ENCODE data around the gene TUBGCP3. TPM values are rescaled to one million over a fixed set of nuclear protein-coding genes. Genes with fewer than 3 reads are reported as not detected.
"Not testable (repeated sequence)": the region's sequence is repeated elsewhere in the genome, so short reads cannot be mapped to it uniquely, and the experiment has no call there.

The TUBGCP3 gene
- total RNA-seq, 1 experiment from 2014 or later: 51.1 TPM

DNA sequence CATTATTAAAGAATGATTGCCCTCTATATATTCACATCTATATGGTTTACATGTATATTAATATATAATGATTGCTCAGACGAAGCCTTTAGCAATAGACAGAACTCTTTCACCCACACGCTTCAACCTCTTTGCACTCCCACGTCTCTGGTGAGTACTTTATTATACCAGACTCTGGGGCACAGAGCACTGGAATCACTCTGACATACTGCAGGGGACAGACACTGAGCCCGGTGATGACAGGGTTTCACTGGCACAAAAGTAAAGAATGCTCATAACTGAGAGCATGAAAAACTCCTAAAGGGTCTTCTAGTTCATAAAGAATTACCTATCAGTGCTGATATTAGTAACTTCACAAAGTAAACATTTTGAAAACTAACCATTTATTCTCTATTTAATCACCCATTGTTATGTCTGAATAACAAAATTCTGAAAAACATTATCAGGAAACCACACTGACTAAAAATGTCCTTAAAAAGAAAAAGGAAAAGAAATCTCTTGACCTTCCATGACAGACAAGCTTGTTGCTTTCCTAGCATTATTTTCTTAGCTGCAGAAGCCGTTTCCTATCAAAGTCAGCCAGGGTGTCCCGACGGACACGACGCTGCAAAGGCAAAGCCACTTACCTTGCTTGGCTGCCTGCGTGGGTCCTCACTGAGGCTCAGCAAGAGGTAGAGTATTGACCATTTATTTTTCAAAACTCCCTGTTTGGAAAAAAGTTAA, 29.1 kb downstream of the TUBGCP3 start:
- Mint-ChIP-seq H3K4me3 (ENCODE audit: unreplicated experiment) (no peak overlapping the region), H3K4me1 (ENCODE audit: low read depth, unreplicated experiment) (no peaks in the 10 kb centered on the region), H3K9me3 (ENCODE audit: unreplicated experiment) (no peaks in the 10 kb centered on the region), H3K27ac (ENCODE audit: unreplicated experiment) (no peak overlapping the region), H3K27me3 (ENCODE audit: insufficient read depth, unreplicated experiment) (no peaks in the 10 kb centered on the region), H3K36me3 (ENCODE audit: insufficient read depth, unreplicated experiment) (peaks cover 52% of the 10 kb centered on the region)
- Histone ChIP-seq H3K4me3 (ENCODE audit: low read depth, low read length) (no peak overlapping the region), H3K36me3 (ENCODE audit: control insufficient read depth, insufficient read depth, low read length) (peaks cover 13% of the 10 kb centered on the region), H3K4me1 (no peaks in the 10 kb centered on the region), H3K9me3 (no peaks in the 10 kb centered on the region), H3K27me3 (replicated peaks; ENCODE audit: control insufficient read depth, insufficient read depth, low read length) (no peaks in the 10 kb centered on the region)
- CTCF ChIA-PET: no interaction called here
- no peak for DNase-seq
- POLR2A ChIA-PET: no interaction called here
- intact Hi-C loops (cut with micrococcal nuclease; ENCODE audit: unreplicated experiment): no loop called here
- BruUV-seq (replicated peaks): no TSS peak
- TF ChIP-seq, protein P1, sequence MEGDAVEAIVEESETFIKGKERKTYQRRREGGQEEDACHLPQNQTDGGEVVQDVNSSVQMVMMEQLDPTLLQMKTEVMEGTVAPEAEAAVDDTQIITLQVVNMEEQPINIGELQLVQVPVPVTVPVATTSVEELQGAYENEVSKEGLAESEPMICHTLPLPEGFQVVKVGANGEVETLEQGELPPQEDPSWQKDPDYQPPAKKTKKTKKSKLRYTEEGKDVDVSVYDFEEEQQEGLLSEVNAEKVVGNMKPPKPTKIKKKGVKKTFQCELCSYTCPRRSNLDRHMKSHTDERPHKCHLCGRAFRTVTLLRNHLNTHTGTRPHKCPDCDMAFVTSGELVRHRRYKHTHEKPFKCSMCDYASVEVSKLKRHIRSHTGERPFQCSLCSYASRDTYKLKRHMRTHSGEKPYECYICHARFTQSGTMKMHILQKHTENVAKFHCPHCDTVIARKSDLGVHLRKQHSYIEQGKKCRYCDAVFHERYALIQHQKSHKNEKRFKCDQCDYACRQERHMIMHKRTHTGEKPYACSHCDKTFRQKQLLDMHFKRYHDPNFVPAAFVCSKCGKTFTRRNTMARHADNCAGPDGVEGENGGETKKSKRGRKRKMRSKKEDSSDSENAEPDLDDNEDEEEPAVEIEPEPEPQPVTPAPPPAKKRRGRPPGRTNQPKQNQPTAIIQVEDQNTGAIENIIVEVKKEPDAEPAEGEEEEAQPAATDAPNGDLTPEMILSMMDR (IDR thresholded peaks at IDR 0.05; ENCODE audit: insufficient read depth in 1 of 2, low read depth in 1 of 2, low read length in 1 of 2, severe bottlenecking in 1 of 2, unreplicated experiment in 1 of 2): no peak

DNA sequence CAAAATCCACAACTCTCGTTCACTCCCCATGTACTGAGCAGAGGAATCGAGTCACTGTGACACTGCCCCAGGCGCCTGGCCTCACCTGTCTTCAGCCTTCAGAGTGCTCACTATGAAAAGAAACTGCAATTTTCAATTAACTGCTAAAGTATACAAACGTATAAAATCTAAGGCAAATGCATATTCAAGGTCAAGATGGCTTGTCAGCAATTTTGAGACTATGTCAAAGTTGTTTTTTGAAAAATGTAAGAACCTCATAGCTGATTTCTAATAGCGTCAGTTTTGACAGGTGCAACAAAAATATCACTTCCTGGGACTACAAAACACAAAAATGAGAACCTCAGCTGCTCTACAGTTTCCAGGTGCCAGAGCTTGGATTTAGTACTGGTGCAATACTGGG, 31.4 kb downstream of the TUBGCP3 start:
- POLR2A ChIA-PET: no interaction called here
- Mint-ChIP-seq H3K9me3 (ENCODE audit: unreplicated experiment) (no peaks in the 10 kb centered on the region), H3K27me3 (ENCODE audit: insufficient read depth, unreplicated experiment) (no peaks in the 10 kb centered on the region), H3K4me1 (ENCODE audit: low read depth, unreplicated experiment) (no peaks in the 10 kb centered on the region), H3K36me3 (ENCODE audit: insufficient read depth, unreplicated experiment) (peaks cover 48% of the 10 kb centered on the region), H3K27ac (ENCODE audit: unreplicated experiment) (no peak overlapping the region), H3K4me3 (ENCODE audit: unreplicated experiment) (no peak overlapping the region)
- Histone ChIP-seq H3K4me3 (ENCODE audit: low read depth, low read length) (no peak overlapping the region), H3K27me3 (replicated peaks; ENCODE audit: control insufficient read depth, insufficient read depth, low read length) (no peaks in the 10 kb centered on the region), H3K36me3 (ENCODE audit: control insufficient read depth, insufficient read depth, low read length) (peaks cover 14% of the 10 kb centered on the region), H3K4me1 (no peaks in the 10 kb centered on the region), H3K9me3 (no peaks in the 10 kb centered on the region)
- TF ChIP-seq, protein P1 (IDR thresholded peaks at IDR 0.05; ENCODE audit: insufficient read depth in 1 of 2, low read depth in 1 of 2, low read length in 1 of 2, severe bottlenecking in 1 of 2, unreplicated experiment in 1 of 2): no peak
- no peak for DNase-seq
- intact Hi-C loops (cut with micrococcal nuclease; ENCODE audit: unreplicated experiment): no loop called here
- TSS peak; percentile 8 for BruUV-seq (replicated peaks)
- CTCF ChIA-PET: no interaction called here

DNA sequence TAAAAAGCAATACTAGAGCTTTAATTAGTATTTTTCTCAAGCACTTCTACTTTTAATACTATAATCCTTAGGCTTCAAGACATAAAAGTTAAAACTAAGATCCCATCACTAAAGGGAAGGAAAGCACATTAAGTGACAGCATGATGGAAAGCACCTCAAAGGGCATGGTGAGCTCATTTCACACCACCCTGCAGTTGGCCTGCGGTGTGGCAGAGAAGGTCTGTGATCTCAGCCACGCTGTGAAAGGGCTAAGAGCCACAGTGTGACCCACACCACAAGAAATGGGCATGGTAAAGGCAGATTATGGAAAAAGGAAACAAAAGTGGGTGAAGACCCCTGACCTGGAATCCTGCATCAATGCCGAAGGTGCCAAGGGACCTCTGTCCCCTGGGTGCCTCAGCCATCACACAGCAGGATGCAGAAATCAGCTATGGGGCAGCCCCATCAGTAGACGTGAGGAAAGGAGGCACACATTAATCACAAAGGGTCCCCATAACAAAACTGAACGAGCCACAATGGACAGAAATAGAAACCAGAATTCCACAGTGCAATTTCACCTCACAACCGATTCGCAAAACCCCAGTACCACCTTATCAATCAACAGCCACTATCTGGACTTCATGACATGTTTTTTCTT, 33.6 kb downstream of the TUBGCP3 start:
- H3K9me3 Mint-ChIP-seq (ENCODE audit: unreplicated experiment): no peaks in the 10 kb centered on the region
- H3K36me3 Mint-ChIP-seq (ENCODE audit: insufficient read depth, unreplicated experiment): peaks cover 62% of the 10 kb centered on the region
- DNase-seq: no peak
- Histone ChIP-seq H3K36me3 (ENCODE audit: control insufficient read depth, insufficient read depth, low read length) (peaks cover 12% of the 10 kb centered on the region), H3K9me3 (no peaks in the 10 kb centered on the region), H3K27me3 (replicated peaks; ENCODE audit: control insufficient read depth, insufficient read depth, low read length) (no peaks in the 10 kb centered on the region), H3K4me3 (ENCODE audit: low read depth, low read length) (no peak overlapping the region), H3K4me1 (no peaks in the 10 kb centered on the region)
- TF ChIP-seq, protein P1 (IDR thresholded peaks at IDR 0.05; ENCODE audit: insufficient read depth in 1 of 2, low read depth in 1 of 2, low read length in 1 of 2, severe bottlenecking in 1 of 2, unreplicated experiment in 1 of 2): no peak
- no peaks in the 10 kb centered on the region for H3K27me3 Mint-ChIP-seq (ENCODE audit: insufficient read depth, unreplicated experiment)
- H3K4me1 Mint-ChIP-seq (ENCODE audit: low read depth, unreplicated experiment): no peaks in the 10 kb centered on the region
- H3K4me3 Mint-ChIP-seq (ENCODE audit: unreplicated experiment): no peak overlapping the region
- BruUV-seq (replicated peaks): no TSS peak
- ChIA-PET CTCF (no interaction called here), POLR2A (no interaction called here)
- intact Hi-C loops (cut with micrococcal nuclease; ENCODE audit: unreplicated experiment): no loop called here
- no peak overlapping the region for H3K27ac Mint-ChIP-seq (ENCODE audit: unreplicated experiment)

DNA sequence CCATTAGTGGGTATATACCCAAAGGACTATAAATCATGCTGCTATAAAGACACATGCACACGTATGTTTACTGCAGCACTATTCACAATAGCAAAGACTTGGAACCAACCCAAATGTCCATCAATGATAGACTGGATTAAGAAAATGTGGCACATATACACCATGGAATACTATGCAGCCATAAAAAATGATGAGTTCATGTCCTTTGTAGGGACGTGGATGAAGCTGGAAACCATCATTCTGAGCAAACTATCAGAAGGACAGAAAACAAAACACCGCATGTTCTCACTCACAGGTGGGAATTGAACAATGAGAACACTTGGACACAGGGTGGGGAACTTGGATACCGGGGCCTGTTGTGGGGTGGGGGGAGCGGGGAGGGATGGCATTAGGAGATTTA, 39.0 kb downstream of the TUBGCP3 start:
- H3K4me3 Mint-ChIP-seq (ENCODE audit: unreplicated experiment); H3K9me3 Mint-ChIP-seq (ENCODE audit: unreplicated experiment); POLR2A ChIA-PET; H3K9me3 ChIP-seq; H3K36me3 ChIP-seq (ENCODE audit: control insufficient read depth, insufficient read depth, low read length); H3K27ac Mint-ChIP-seq (ENCODE audit: unreplicated experiment); intact Hi-C loops (cut with micrococcal nuclease; ENCODE audit: unreplicated experiment); H3K27me3 ChIP-seq (replicated peaks; ENCODE audit: control insufficient read depth, insufficient read depth, low read length); DNase-seq; BruUV-seq (replicated peaks); H3K4me1 Mint-ChIP-seq (ENCODE audit: low read depth, unreplicated experiment); CTCF ChIA-PET; H3K27me3 Mint-ChIP-seq (ENCODE audit: insufficient read depth, unreplicated experiment); H3K4me1 ChIP-seq; H3K4me3 ChIP-seq (ENCODE audit: low read depth, low read length): not testable (repeated sequence)
- H3K36me3 Mint-ChIP-seq (ENCODE audit: insufficient read depth, unreplicated experiment): peaks cover 72% of the 10 kb centered on the region

All from Caco-2 (cell line).